HG02642 (cell line): ENCODE results near the gene GCG.

ENCODE experiments used
- ATAC-seq: cut with Tn5 transposase; IDR thresholded peaks from one replicate; pipeline ENCODE4 v1.9.1; 2021; ENCODE audit warnings: mild to moderate bottlenecking; ENCODE audit not compliant: unreplicated experiment, poor library complexity

Gene GCG

DNA sequence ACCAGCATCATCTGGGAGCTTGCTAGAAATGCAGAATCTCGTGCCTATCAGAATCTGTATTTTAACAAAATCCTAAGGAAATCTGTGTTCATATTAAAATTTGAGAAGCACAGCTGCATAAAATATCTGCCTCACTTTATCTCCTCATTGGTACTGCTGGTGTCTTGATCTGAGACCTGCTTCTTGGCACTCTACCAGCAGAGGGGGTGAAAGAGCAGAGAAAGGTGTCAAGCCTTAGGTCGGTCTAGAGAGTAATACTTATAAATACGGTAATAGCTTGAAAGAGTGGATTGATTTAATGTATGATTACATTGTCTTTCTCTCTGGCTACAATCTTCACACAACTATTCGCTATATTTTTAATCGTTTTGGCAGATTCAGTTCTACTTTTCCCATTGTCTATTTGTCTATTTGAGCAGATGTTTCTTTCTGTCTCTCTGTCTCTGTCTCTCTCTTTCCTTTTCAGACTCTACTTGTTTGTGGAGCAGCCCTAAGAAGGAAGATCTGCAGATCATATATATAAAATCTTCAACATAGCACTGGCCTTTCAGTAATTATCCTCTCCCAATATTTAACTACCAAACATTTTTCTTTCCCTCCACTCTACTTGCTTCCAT lies 1.7 kb upstream of the GCG start:
- peak; percentile 99 for ATAC-seq

GRCh38 chr2:162149940-162150339 lies 2.1 kb downstream of the GCG start:
- no peak for ATAC-seq

- ATAC-seq, result no peak
Measured at GRCh38 chr2:162149466-162149865, 2.6 kb downstream of the GCG start.

GRCh38 chr2:162148956-162149355 lies 3.1 kb downstream of the GCG start:
- no peak for ATAC-seq

GRCh38 chr2:162143969-162144368 lies 8.1 kb downstream of the GCG start:
- ATAC-seq, result no peak

DNA sequence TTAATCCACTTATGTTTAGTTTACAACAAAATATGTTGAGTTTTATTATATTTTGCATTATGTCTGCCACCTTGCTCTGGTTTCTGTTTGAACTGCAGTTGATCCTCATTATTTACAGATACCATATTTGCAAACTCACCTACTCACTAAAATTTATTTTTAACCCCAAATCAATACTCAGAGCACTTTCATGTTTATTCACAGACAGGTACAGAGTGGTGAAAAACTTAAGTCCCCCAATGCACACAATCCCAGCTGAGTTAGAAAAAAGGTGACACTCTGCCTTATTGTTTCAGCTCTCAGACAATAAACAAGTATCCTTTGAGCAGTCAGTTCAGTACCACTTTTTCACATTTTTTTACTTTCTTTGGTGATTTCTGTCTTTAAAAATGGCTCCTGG lies 13.7 kb downstream of the GCG start:
- no peak for ATAC-seq

GRCh38 chr2:162127422-162127821 lies 24.6 kb downstream of the GCG start:
- no peak for ATAC-seq

DNA sequence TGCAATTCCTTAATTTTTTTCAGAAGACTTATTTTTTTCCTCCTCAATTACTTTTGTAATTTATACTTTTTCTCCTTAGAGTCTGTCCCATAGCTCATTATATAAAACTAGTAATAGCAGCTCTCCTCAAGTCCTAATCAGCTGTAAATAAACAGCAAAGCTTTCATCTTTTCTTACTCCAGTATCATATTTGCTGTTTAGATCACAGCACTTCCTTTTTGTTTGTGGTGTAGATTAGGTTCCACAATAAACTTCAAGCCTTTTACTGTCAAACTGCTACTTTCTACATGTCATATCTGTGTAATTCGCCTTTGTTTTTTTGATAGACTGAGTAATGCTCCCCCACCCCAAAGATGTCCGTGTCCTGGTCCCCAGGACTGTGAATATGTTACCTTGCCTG lies 25.5 kb downstream of the GCG start:
- peak; percentile 14 for ATAC-seq

DNA sequence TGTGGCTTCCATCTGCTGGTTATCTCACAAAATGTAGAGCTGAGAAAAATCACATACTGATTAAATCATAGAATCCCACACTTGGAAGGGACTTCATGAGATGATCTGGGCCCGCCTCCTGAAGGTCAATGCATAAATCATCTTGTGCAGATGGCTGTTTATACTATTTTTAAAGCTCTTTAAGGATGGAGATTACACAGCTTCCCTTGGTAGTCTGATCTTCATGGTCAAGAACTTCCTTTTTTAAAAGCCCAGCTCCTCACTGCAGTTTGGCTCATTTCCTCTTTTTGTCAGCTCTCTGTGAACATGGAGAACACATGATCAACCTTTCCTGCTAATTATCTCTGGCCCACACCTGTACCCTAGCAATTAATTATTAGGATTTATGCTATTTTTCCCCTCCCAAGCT lies 25.9 kb downstream of the GCG start:
- peak; percentile 90 for ATAC-seq

GRCh38 chr2:162125138-162125537 lies 26.9 kb downstream of the GCG start:
- ATAC-seq, result no peak

DNA sequence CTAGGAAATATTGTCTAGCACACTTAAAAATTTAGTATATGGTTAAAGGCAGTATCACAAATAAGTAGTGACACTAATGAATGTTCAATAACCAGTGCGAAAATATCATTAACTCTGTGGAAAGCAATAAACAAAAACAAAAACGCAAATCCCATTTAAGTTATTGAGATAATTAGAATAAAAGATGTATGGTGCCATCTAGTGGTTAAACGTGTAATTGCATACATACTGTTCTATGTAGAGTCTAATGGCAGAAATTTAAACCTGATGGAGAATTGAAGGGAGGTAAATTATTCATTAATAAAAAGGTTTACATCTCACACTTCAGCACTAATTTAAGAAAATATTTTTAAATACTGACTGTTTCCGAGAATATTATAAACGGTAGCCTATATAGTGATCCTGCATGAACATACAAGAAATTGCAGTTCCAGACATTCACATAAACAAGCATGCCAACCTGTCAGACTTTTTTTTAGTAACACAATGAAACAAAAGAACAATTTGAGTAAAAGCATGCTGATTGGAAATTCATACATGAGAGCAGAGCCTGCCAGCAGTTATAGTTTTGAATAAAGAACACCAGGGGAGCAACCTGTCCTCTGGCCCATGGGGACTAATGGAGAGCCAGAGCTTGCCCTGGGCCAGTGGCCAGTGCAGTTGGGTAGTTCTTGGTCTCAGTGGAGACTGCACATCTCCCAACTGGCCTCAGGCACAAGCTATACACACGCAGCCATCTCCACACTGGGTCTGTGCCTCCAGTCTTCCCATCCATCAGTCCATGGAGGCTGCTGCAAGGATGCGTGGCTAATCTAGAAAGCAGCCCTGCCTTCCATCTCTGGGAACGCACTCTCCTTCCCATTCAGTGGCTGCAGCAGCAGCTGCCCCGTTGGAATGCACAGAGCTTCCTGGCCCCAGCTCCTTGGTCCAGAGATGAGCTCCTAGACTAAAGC lies 28.0 kb downstream of the GCG start:
- ATAC-seq, result no peak

DNA sequence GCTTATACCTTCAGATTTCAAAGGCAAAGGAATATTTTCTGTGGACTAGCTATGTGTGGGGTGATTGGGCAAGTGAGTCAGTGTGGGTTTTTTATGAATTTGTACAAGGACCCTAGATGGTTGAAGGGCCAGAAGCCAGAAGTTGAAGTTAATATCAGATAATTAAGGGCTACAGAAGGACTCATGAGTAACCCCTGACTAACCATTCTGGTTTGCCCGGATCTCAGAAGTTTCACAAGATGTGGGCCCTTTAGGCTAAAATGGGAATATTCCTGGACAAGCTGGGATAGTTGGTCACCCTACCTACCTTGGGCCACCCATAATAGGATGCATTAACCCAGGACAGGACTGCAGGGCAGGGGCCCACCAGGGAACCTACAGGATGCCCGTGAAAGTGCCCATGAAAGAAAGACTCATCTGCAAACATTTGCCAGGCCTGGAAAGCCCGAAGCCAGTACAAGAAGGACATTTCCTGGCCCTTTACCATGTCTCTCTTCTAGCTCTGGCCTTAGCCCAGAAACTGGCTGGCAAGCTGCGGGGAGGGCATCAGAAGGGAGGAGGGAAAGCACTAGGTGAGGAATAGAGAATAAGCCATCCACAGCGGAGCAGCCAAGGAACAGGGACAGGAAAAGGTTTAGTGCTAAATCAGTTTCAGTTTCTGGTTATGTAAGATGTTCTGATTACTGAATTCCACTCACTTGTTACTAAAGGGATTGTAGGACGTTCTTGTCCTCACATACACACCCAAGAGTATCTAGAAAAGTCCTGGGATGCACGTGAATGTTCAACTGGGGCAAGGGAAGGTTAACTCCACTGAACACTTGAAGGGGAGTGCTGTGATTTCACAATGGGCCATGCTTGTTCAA lies 33.6 kb downstream of the GCG start:
- ATAC-seq, result no peak

DNA sequence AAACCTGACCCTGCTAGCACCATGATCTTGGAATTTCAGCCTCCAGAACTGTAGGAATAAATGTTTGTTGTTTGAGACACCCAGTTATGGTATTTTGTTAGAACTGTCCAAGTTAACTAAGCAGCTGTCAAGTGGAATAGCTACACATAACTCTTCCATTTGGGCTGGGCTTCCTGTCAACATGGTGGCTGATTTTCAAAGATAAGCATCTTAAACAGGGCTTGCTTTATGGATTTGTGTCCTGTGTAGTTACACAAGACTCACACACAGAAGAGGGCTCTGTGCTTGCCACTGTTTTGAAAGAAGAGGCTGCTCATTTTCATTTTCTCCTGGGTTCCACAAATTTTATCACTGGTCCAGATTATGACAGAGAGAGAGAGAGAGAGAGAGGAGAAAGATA lies 35.7 kb downstream of the GCG start:
- ATAC-seq, result no peak

- no peak for ATAC-seq
Measured at GRCh38 chr2:162115076-162115475, 37.0 kb downstream of the GCG start.

DNA sequence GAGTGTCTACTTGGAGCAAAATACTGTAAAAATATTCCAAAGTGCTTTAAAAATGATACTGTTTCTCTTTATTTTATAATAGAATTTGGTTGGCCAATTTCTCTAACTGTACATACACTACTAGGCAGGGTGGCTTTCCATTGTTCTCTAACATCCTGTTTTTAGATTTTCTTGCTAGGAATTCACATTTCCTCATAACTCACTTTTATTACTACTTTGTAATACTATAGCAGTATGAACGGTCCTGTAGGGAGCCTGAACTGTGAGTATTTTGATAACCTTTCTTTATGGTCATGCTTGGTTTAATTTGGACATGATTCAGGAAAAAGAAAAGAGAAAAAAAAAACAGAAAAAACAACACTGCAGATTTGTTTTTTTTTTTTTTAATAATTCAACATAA lies 37.8 kb downstream of the GCG start:
- ATAC-seq, result no peak

DNA sequence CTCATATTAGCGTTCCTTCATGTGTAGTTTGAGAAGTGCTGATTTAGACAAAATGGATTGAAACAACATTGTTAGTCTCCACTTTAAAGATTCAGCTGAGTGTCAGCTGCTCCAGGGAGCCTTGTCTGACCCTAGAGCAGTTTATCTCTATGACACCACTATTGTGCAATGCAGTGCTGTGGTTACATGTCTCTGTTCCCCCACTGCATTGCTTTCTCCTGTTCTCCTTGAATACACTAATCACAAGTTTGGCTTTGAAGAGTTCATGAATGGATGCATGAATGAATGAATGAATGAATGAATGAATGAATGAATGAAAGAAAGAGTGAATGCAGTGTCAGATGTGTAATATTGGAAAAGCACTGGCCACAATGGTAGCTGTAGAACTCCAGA lies 38.3 kb downstream of the GCG start:
- no peak for ATAC-seq

GRCh38 chr2:162113088-162113775 lies 38.8 kb downstream of the GCG start:
- ATAC-seq, result no peak

- no peak for ATAC-seq
Measured at GRCh38 chr2:162111958-162112850, 39.8 kb downstream of the GCG start.

GRCh38 chr2:162107361-162107901 lies 44.6 kb downstream of the GCG start:
- ATAC-seq, result no peak
